ENCODE measurements around the gene NKD1.
A peak's percentile ranks its signal among the peaks of the same experiment; 100 is the strongest.

Gene NKD1

GRCh38 chr16:50659806-50660205, 111.6 kb downstream of the NKD1 start:
- DNase-seq = peak; percentile 5

GRCh38 chr16:50662306-50662940, 114.2 kb downstream of the NKD1 start:
- no peak for DNase-seq

GRCh38 chr16:50664270-50664669, 116.1 kb downstream of the NKD1 start:
- no peak for DNase-seq

GRCh38 chr16:50665128-50665878, 117.1 kb downstream of the NKD1 start:
- DNase-seq = peak; percentile 87

GRCh38 chr16:50666658-50667496, 118.7 kb downstream of the NKD1 start:
- DNase-seq = peak; percentile 92

- peak; percentile 82 for DNase-seq
These were observed 119.5 kb downstream of the NKD1 start for GRCh38 chr16:50667497-50668367.

GRCh38 chr16:50668368-50669008, 120.3 kb downstream of the NKD1 start:
- DNase-seq = no peak

- no peak for DNase-seq
These were observed 121.5 kb downstream of the NKD1 start for GRCh38 chr16:50669741-50670140.

- no peak for DNase-seq
These were observed 122.3 kb downstream of the NKD1 start for GRCh38 chr16:50670476-50670875.

GRCh38 chr16:50671644-50672260, 123.6 kb downstream of the NKD1 start:
- DNase-seq = peak; percentile 78

GRCh38 chr16:50673496-50674275, 125.5 kb downstream of the NKD1 start:
- DNase-seq = no peak

- DNase-seq = no peak
These were observed 126.6 kb downstream of the NKD1 start for GRCh38 chr16:50674831-50675230.

GRCh38 chr16:50675686-50676610, 127.8 kb downstream of the NKD1 start:
- no peak for DNase-seq

GRCh38 chr16:50676684-50677225, 128.6 kb downstream of the NKD1 start:
- no peak for DNase-seq

- DNase-seq = no peak
These were observed 129.2 kb downstream of the NKD1 start for GRCh38 chr16:50677351-50677750.

GRCh38 chr16:50678531-50678930, 130.3 kb downstream of the NKD1 start:
- no peak for DNase-seq

- no peak for DNase-seq
These were observed 131.1 kb downstream of the NKD1 start for GRCh38 chr16:50679266-50679665.

GRCh38 chr16:50679676-50680555, 131.7 kb downstream of the NKD1 start:
- DNase-seq = no peak
